Measurements from ENCODE around the gene RIC1. TPM values are rescaled to one million over a fixed set of nuclear protein-coding genes. Genes with fewer than 3 reads are reported as not detected.
"Not testable (repeated sequence)": the region's sequence is repeated elsewhere in the genome, so short reads cannot be mapped to it uniquely, and the experiment has no call there.

Gene RIC1
- polyA plus RNA-seq, 4 donors, result 25.7 to 30.5 (median 29.0) TPM

DNA sequence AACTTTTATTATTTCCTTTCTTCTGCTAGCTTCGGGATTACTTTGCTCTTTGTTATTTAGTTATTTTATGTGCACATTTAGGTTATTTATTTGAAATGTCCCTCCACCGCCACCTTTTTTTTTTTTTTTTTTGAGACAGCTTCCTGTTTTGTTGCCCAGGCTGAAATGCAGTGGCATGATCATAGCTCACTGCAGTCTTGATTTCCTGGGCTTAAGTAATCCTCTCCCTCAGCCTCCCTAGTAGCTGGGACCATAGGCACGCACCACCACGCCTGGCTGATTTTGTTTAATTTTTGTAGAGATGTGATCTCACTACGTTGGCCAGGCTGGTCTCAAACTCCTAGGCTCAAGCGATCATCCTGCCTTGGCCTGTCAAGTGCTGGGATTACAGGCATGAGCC lies 38.5 kb downstream of the RIC1 start:
- DNase-seq (ENCODE audit: low read depth in 4 of 4, low spot score in 3 of 4), result no peak

DNA sequence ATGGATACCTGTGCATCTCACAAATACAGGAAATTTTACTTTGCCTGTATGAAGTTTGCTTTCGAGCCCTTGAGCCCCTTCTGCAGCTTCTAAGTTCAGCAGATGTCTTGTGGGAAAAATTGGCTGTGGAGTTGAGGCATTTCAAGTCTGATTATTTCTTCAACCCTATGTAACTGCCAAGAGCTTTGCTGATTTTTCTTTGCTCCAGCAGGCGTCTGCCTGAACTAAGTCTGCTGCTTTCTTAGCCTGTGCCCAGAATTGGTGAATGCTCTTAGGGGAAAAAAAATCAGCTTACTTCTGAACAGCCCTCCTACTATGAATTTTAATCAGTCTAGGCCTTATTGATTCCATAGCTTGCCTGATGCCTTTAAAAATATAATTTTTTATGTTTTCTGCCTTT lies 41.2 kb downstream of the RIC1 start:
- DNase-seq (ENCODE audit: low read depth in 4 of 4, low spot score in 3 of 4), result no peak

DNA sequence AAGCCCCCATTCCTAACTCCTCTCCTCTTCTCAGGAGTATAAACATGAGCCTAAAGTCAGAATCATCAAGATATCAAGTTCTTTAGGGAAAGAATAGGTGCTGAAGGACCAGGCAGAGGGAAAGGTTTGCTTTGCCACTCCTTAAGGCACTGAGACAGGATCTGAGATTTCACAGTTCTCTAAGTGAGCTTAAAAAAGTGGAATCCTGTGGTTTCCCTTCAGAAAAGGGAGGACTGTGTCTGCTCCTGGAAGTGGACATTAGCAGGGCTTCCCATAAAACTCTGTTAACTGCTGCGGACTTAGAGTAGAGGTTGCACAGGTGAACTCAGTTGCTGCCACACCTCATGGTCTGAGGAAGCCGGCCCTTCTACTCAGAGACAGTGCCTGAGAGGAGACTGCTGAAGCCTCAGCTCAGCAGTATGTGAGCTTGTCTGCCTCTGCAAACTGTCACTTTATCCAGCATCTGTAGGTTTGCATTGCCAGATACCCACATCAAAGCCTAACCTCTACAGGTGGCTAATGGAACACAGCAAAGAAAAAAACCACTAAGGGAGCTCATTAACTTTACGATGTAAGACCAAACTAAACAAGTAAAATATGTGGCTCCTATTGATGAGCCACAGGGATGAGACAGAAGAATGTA lies 42.9 kb downstream of the RIC1 start:
- no peak for DNase-seq (ENCODE audit: low read depth in 4 of 4, low spot score in 3 of 4)

DNA sequence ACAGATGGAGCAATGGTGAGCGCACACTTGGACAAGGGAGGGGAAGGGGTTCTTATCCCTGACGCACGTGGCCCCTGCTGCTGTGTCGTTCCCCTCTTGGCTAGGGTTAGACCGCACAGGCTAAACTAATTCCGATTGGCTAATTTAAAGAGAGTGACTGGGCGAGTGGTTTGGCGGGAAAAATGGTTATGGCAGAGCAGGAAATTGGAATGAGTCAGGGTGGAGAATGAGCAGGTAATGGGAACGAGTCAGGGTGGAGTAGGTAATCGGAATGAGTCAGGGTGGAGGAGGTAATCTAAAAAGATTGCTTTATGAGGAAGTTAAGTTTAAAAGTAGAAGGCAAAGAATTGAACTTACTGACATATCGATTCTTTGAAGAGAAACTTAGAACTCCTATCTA lies 46.1 kb downstream of the RIC1 start:
- DNase-seq (ENCODE audit: low read depth in 4 of 4, low spot score in 3 of 4), result not testable (repeated sequence)

DNA sequence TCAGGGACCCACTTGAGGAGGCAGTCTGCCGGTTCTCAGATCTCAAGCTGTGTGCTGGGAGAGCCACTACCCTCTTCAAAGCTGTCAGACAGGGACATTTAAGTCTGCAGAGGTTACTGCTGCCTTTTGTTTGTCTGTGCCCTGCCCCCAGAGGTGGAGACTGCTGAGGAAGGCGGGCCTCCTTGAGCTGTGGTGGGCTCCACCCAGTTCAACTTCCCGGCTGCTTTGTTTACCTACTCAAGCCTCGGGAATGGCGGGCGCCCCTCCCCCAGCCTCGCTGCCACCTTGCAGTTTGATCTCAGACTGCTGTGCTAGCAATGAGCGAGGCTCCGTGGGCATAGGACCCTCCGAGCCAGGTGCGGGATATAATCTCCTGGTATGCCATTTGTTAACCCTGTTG lies 54.7 kb downstream of the RIC1 start:
- DNase-seq (ENCODE audit: low read depth in 4 of 4, low spot score in 3 of 4), result not testable (repeated sequence)

DNA sequence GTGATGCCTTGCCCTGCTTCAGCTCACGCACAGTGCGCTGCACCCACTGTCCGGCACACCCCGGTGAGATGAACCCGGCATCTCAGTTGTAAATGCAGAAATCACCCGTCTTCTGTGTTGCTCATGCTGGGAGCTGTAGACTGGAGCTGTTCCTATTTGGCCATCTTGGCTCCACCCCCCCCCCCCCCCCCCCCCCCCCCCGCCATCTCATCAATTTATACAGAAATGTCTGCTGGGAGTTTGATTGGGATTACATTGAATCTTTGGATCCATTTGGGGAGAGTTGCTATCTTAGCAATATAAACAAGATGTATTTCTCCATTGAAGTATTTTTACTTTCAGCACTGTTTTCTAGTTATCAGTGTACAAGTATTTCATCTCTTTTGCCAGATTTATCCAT lies 55.2 kb downstream of the RIC1 start:
- no peak for DNase-seq (ENCODE audit: low read depth in 4 of 4, low spot score in 3 of 4)

DNA sequence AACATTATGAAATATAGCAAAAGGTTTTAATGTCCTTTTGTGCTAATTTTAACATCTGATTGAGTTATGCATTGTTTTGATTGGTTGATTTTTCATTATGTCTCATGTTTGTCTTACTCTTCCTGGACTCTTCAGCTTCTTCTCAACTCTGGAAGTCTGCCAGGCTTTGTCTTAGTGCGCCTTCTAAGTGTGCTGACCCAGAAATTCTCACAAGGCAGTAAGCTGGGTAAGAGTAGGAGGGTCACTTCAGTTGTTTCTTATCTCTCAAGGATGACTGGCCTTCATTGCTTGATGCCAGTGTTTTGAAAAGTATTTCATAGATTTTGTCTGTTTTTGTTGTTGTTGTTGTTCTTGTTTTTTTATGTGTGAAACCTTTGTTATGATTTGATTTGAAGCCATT lies 59.2 kb downstream of the RIC1 start:
- DNase-seq (ENCODE audit: low read depth in 4 of 4, low spot score in 3 of 4), result no peak

DNA sequence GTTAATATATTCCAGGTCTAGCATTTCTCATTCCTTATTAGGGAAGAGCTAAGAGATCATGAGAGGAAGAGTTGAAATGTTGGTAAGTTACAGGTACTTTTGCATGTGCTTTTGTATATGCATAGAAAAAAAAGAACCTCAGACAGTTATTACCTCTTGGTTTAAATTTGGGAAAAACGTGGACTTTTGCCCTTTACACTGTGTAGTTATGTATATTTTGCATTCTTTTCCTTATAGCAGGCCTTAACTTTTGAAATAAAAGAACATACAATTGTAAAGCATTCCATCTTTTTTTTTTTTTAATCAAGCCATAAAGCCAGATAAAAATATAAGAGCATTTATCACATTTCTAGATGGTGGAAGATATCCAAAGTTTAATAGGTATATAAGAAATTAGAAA lies 61.4 kb downstream of the RIC1 start:
- DNase-seq (ENCODE audit: low read depth in 4 of 4, low spot score in 3 of 4), result no peak

DNA sequence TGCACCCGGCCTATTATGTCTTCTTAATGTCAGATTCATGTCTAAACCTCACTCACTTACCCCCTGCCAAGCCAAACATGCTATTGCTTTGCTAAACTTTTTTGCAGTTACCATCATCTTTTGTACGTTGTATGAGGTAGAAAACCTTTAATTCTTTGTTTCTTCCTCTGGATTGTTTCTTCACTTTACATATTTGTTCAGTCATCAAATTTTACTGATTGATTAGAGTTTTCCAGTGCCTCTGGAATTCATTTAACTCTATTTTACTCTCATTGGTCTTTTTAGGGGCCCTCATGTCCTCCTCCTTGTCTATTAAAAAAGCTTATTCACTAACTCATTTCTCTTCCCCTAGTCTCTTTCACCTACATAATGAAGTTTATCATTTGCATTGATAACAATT lies 67.0 kb downstream of the RIC1 start:
- no peak for DNase-seq (ENCODE audit: low read depth in 4 of 4, low spot score in 3 of 4)

DNA sequence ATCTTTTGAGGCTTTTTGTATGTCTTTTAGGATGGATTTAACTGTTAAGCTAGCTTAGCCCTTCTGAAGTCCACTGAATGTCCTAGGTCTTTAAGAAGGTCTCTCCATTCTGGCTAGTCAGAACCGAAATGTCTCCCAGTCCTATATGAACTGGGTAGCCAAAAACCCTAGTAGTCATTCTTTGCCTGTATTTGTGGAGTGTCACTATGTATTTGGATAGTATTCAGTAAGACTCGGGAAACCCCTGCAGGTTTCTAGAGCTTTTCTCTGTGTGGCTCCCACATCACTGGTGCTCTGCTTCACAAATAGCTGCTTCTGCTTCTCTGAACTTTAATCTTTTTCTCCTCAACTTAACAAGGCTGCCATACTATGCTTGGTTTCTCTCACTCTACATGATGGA lies 68.0 kb downstream of the RIC1 start:
- DNase-seq (ENCODE audit: low read depth in 4 of 4, low spot score in 3 of 4), result no peak

DNA sequence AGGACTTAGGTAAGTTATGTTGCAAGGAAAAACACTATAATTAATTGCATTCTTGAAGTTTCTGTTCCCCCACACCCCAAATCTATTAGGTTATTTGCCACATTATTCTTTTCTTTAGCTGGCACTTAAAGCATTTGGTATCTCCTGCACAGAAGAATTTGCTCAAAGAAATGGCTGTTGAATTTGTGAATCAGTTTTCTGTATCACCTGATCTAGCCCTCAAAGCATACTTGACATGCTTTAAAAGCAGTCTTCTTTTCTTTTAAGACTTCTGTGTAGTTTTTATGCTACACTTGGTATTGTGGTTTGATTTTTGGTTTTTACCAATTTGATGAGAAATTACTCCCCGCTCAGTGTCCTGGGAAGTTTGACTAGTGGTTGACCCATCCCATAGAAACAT lies 69.1 kb downstream of the RIC1 start:
- DNase-seq (ENCODE audit: low read depth in 4 of 4, low spot score in 3 of 4), result no peak

DNA sequence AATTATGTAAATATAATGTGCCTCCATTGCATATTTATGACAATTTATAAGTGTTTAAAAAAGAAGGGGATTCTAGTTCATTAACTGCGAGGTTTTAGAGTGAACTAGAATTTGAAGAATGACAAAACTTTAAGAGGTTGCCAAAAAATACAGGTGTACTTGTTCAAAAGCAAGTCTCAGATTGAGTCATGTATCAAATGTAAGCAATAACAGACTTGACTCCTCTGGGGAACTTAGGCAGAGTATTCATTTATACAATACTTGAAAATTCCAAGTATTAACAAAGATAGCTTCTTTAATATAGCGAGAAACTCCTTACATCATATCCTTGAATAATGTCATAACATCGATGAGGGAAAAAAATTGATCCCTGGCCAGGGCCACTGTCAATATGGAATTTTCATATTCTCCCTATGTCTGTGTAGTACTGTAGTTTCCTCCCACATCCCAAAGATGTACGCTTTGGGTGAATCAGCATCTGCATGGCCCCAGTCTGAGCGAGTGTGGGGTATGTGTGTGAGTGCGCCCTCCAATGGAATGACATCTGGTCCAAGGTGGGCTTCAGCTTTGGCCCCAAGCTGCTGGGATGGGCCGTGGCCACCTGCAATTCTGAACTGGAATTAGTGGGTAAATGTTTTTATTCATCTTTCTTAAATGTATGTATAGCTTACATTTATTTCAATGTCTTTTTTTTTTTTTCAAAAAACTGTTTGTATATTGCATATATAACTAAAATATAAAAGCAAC lies 70.1 kb downstream of the RIC1 start:
- DNase-seq (ENCODE audit: low read depth in 4 of 4, low spot score in 3 of 4), result no peak

DNA sequence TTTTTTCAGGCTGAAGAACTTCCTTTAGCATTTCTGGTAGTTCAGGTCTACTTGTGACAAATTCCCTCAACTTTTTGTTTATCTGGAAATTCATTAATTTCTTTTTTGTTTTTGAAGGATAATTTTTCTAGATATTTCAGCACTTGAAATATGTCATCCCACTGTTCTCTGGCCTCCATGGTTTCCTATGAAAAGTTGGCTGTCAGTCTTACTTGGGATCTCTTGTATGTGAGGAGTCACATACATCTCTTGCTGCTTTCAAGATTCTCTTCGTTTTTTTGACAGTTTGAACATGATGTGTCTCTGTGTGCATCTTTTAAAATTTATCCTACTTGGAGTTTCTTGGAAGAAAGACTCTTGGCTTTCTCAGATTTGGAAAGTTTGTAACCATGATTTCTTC lies 79.5 kb downstream of the RIC1 start:
- no peak for DNase-seq (ENCODE audit: low read depth in 4 of 4, low spot score in 3 of 4)

DNA sequence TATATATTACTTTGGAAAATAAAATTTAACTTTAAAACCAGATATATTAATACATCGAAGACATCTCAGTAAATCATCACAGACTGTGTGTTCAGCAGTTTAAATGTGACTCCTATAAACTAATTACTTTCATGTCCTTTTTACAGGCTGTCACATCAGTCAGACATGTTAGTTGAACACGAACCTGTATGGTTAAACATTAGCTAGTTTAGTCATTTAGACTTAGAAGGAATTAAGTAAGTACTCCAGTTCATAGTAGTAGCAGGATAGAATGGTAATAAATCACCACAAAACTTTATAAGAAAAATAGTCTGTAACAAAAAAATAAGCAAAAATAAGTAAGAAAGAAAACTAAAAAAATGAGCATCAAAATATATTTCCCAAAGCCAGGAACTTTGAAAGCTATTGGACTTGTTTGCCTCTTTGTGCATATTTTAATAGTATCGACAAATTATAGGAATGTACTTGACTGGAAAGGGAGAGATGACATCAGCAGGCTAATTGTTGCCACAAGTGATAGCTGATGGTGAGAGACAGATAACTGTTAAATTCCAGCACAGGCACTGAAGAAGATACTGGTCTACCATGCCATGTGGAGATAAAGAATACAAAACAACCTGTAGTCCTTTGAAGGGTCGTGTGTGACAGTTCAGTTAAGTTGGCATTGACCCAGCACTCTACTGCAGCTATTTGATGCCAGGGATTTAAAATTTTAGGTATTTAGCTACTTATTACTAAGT lies 83.9 kb downstream of the RIC1 start:
- no peak for DNase-seq (ENCODE audit: low read depth in 4 of 4, low spot score in 3 of 4)

DNA sequence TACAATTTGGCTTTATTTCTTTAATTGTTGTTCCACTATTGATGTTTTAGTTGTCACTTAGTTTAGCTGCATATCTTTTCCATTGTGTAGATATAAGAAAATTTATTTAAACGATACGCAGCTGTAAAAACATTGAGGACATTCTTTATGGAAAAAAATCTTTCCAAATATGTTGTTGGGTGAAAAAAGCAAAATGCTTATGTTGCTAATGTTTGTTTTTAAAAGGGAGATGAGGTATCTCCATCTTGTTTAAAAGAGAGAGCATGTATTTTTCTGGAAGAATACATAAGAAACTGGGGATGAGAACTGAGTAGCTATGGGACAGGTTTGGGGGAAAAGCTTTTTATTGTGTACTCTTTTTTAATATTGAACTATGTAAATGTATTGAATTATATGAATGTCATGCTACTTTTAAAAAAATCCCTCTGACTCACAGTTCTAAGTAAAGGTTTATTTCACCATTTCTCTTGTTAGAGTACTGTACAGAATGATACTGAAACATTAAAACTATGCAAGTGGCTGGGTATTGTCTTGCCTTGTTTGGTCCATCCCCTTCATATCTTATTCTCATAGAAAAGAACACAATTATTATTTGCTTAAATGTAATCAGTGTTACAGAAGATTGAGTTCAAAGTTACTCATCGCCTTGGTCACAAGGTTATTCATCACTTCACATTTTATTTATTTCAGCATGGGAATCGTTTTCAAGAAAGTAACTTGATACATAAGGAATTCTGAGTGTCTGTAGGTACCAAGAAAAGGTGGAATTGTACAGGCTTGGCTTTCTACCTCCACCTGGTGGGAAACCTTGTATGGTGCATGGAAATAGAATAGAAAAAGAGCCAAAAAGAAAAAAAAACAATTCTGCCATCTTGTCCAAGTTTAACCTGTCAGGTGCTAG lies 85.8 kb downstream of the RIC1 start:
- DNase-seq (ENCODE audit: low read depth in 4 of 4, low spot score in 3 of 4), result no peak

DNA sequence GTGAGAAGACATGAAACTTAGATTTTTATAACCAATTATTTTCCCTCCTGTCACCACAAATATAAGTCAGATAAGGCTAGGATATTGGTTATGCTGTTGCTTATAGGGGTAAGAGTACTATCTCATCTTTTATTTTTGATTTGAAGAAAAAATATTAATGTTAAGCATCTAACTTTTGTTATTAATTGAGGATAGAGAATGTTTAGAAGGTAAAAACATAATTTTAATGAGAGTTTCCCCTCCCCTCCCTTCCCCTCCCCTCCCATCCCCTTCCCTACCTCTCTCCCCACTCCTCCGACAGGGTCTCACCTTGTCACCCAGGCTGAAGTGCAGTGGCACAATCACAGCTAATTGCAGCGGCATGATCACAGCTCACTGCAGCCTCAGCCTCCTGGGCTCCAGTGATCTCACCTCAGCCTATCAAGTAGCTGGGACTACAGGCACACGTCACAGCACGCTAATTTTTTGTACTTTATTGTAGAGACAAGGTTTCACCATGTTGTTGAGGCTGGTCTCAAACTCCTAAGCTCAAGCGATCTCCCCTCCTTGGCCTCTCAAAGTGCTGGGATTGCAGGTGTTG lies 86.7 kb downstream of the RIC1 start:
- DNase-seq (ENCODE audit: low read depth in 4 of 4, low spot score in 3 of 4), result no peak

DNA sequence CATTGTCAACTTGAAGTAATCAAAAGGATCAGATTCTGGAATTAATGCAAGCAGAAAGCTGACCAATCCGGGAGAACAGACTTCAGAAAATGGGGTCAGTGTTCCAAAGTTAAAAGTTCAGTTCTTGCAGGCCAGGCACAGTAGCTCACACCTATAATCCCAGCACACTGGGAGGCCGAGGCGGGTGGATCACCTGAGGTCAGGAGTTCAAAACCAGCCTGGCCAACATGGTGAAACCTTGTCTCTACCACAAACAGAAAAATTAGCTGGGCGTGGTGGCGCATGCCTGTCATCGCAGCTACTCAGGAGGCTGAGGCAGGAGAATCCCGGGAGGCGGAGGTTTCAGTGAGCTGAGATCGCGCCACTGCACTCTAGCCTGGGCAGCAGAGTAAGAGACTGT lies 88.5 kb downstream of the RIC1 start:
- DNase-seq (ENCODE audit: low read depth in 4 of 4, low spot score in 3 of 4), result not testable (repeated sequence)

DNA sequence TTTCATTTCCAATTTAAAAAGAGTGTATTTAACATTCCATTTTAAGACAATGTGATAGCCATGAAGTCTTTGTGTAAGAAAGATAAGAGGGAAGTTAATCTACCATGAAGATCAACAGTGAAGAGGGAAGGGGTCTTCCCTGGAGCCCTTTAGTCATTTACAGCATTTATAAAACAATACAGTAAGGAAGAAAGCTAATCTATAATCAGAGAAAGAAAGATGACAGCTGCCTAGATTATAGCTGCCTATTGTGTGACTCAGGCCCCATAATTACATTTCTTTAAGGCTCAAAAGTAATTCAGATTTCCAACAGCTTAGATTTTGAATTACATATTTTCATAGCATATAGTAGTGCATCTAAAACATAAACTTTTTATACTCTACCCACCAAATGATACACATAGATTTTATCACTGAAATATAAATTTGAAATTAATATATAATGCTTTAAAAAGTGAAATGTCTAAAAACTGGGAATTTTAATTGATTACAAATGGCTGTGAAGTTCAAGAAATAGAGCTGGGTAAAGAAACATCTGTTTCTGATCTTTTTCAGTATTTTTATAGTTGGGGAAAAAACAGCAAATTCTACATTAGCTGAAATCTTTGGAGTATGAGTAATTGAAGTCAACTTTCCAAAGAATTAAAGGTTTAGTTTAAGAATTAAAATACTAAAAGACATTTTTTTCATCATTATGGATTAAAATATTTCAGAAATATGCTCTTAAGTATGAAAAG lies 89.6 kb downstream of the RIC1 start:
- no peak for DNase-seq (ENCODE audit: low read depth in 4 of 4, low spot score in 3 of 4)

DNA sequence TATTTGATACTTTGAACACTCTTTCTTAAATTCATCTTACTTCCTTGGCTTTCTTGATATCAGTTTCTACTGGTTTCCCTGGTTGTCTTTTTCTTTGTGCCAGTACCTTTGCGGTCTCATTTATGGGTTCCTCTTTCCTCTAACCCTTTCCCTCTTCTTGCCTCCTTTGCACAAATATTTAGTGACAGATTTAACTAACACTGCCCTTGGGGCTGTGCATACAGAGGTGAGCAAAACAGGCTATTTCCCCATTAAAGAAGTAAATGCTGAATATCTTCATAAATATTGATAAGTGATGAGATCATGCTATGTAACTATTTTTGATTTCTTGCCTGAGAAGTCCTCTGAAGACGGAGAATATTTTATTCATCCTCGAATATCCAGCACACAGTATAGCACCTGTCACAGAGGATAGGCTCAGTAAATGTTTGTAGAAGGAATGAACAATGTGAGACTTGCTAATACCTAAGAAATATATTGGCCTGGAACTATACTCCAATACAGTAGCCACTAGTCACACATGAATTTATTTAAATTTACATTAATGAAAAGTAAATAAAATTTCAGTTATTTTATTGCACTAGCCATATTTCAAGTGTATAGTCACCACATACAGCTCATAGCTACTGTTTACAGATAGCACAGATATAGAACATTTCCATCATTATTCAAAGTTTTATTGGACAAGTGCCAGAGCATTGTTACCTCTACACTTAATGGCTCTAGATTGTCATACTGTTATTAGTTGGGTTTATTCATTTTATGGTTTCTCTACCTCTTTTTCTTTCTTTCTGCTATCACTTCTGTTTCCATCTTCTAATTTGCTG lies 90.4 kb downstream of the RIC1 start:
- DNase-seq (ENCODE audit: low read depth in 4 of 4, low spot score in 3 of 4), result no peak
